Right lung (tissue), 10 donors: ENCODE results near the gene NANS. TPM values are rescaled to one million over a fixed set of nuclear protein-coding genes. Genes with fewer than 3 reads are reported as not detected.
"Not testable (repeated sequence)": the region's sequence is repeated elsewhere in the genome, so short reads cannot be mapped to it uniquely, and the experiment has no call there.

Source experiments
- DNase-seq, 2 donors: peaks; one replicate each; pipeline ENCODE4 v3.0.0-alpha.2; 2013
- long read RNA-seq, 8 donors: transcript quantifications; one replicate each; lab custom pipeline, GENCODE V29; 2026
- polyA plus RNA-seq, 5 donors: library from polyadenylated mRNA; unstranded; fragments of 120-200 nt; gene quantifications; one replicate each; pipeline versions ENCODE4 v1.2.1 to v1.2.3, GENCODE V29; 2013; ENCODE audit warnings: inconsistent platforms in 1 of 5, low replicate concordance in 1 of 5; ENCODE audit not compliant: insufficient read length in 5 of 5, insufficient read depth in 1 of 5

The NANS gene, protein sequence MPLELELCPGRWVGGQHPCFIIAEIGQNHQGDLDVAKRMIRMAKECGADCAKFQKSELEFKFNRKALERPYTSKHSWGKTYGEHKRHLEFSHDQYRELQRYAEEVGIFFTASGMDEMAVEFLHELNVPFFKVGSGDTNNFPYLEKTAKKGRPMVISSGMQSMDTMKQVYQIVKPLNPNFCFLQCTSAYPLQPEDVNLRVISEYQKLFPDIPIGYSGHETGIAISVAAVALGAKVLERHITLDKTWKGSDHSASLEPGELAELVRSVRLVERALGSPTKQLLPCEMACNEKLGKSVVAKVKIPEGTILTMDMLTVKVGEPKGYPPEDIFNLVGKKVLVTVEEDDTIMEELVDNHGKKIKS
- 10 to 100 TPM; 36.5 to 53.0 (median 39.9) TPM for polyA plus RNA-seq
- long read RNA-seq, donor 1, transcript NANS-201 (6 exons, 1,170 nt): major isoform, 26 of 39 reads
- long read RNA-seq, donor 1, partial matches to known transcripts: 13 of 39 reads
- long read RNA-seq, donor 1, other reads (novel, unspliced or antisense): 0 of 39 reads
- long read RNA-seq, donor 2, transcript NANS-201 (6 exons, 1,170 nt): major isoform, 13 of 13 reads
- long read RNA-seq, donor 2, partial matches to known transcripts: 0 of 13 reads
- long read RNA-seq, donor 2, other reads (novel, unspliced or antisense): 0 of 13 reads
- long read RNA-seq, donor 3, transcript NANS-201 (6 exons, 1,170 nt): major isoform, 14 of 16 reads
- long read RNA-seq, donor 3, partial matches to known transcripts: 0 of 16 reads
- long read RNA-seq, donor 3, other reads (novel, unspliced or antisense): 0 of 16 reads
- long read RNA-seq, donor 4, transcript NANS-201 (6 exons, 1,170 nt): major isoform, 16 of 22 reads
- long read RNA-seq, donor 4, partial matches to known transcripts: 6 of 22 reads
- long read RNA-seq, donor 4, other reads (novel, unspliced or antisense): 0 of 22 reads
- long read RNA-seq, donor 5, transcript NANS-201 (6 exons, 1,170 nt): major isoform, 27 of 53 reads
- long read RNA-seq, donor 5, partial matches to known transcripts: 22 of 53 reads
- long read RNA-seq, donor 5, other reads (novel, unspliced or antisense): 0 of 53 reads
- long read RNA-seq, donor 6, transcript NANS-201 (6 exons, 1,170 nt): major isoform, 18 of 47 reads
- long read RNA-seq, donor 6, partial matches to known transcripts: 26 of 47 reads
- long read RNA-seq, donor 6, other reads (novel, unspliced or antisense): 0 of 47 reads
- long read RNA-seq, donor 7, transcript NANS-201 (6 exons, 1,170 nt): major isoform, 17 of 25 reads
- long read RNA-seq, donor 7, partial matches to known transcripts: 7 of 25 reads
- long read RNA-seq, donor 7, other reads (novel, unspliced or antisense): 0 of 25 reads
- long read RNA-seq, donor 8, transcript NANS-201 (6 exons, 1,170 nt): major isoform, 7 of 7 reads
- long read RNA-seq, donor 8, partial matches to known transcripts: 0 of 7 reads
- long read RNA-seq, donor 8, other reads (novel, unspliced or antisense): 0 of 7 reads

DNA sequence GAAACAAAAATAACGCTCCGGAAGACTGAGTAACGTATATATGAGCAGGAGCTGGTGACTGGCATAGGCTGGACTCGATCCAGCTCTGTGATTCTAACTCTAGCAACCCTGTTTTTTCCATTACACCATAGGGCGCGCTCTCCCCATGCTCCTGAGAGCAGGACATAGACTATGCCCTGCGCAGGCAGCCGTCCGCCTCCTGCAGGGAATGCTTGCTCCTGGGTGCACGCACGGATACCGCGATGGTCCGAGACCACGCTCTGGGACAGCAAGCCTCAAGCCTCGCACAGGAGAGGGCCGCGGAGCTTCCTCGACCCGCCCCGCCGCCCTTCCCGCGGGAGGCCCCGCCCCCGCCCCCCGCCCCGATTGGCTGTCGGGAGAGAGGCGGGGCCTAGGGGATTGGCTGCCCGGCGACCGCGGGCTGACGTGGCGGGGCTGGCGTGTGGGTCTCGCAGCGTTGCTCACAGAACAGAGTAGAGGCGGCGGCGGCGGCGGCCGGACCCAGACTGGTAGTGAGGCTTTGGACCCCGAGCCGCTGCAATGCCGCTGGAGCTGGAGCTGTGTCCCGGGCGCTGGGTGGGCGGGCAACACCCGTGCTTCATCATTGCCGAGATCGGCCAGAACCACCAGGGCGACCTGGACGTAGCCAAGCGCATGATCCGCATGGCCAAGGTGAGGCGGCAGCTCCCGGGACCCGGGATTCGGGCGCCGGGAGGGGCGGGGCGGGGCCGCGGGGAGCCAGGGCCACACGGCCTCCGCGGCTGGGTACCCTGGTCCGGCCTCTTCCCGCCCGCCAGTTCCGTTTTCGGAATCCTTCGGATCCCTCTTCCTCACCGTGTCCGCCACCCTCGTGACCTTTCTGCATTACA lies at the start of gene NANS:
Gene NANS, plus strand, starts transcription at position 464 of the 869 bp plus-strand sequence. Its CDS starts 77 bp downstream, at position 541.
- DNase-seq: peak; percentile 86 to 88

DNA sequence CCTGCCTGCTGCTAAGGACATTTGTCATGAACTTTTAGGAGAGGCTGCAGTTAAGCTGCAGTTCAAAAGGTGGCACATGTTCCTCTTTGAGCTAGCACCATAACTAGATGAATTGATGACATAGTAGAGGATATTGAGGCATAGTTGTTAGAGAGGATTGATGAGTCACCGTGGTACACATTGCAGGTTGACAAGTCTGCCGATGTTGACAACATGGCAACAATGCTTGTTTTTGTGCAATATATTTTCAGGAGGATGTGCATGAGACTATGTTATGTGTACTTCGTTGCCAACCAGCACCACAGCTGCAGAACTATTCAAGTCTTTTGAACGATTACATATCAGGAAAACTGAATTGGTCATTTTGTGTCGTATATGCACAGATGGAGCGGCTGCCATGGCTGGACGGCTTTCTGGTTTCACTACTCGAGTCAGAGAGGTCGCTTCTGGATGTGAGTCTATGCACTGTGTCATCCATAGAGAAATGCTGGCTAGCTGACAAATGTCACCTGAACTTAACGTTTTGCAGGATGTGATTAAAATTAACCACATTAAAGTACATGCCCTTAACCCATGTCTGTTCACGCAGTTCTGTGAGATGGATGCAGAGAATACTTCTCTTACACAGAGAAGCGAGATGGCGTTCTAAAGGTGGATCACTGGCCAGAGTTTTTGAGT lies 49.1 kb upstream of the NANS start:
- DNase-seq: no peak

DNA sequence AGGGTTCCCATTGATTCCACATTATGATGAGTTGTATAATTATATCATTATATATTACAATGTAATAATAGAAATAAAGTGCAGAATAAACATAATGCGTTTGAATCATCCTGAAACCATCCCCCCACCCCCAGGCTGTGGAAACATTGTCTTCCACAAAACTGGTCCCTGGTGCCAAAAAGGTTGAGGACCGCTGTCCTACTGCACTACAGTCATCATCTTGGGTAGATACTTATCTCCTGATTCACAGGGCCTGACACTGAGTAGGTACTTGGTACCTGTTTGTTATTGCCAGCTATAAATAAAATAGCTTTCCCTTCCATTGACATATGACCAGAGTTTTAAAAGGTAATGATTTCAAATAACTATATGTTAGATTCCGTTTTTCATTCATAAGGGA lies 47.8 kb upstream of the NANS start:
- DNase-seq: no peak

DNA sequence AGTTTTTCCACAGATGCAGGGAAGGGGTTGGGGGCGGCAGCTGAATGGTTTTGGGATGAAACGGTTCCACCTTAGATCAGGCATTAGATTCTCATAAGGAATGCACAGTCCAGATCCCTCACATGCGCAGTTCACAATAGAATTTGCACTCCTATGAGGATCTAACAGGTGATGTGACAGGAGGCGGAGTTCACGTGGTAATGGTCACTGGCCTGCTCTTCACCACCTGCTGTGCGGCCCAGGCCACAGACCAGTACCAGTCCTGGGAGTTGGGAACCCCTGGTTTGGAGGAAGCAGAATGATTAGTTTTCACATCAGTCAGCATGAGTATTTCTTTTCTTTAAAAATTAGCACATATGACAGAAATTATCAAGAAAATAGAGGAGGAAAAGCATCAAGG lies 47.1 kb upstream of the NANS start:
- DNase-seq: no peak

DNA sequence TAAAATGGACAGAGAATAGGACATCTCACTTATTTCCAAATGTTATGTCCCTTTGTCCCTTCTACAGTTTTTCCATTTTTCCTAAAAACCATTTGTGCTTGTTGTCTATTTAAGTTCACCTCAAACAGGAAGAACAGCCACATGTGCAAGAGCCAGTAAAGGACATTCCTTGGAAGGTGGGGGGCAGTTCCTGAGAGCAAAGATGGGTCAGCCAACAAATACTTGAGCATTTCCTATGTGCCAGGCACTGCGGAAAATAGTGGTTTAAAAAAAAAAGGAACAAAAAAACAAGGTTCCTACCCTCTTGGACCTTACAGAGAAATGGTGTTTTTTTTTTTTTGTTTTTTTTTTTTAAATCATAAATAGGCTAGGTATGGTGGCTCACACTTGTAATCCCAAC lies 46.6 kb upstream of the NANS start:
- no peak for DNase-seq

DNA sequence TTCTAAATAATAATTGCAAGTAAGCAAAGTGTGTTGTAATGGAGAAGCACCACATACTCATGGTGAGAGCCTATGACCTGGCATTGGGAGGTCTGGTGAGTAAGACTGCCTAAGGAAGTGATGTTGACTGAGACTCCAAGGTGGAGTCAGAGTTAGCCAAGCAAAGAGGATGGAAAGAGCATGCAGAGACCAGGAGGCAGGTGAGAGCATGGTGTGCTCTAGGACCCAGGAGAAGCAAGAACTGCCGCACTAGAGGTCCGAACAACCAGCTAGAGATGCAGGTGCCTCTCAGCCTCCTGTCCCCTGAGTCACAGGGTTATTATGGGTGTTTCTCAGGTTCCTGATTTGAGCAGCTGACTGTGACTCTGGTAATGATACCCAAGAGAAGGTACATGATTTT lies 46.1 kb upstream of the NANS start:
- DNase-seq: no peak

DNA sequence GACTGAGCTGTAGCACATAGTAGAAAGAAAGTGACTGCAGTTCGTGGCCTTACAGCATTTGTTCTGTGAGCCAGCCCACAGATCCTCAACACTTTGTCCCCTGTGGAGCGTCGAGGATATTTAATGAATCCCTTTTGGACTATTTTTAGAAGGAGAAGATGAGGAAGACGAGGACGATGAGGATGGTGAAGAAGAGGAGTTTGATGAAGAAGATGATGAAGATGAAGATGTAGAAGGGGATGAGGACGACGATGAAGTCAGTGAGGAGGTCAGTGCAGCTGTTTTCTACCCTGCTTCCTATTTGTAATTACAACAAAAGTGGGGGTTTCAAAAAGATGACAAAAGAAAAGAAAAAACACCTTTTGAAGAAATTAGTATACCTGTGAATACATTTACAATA lies 45.4 kb upstream of the NANS start:
- no peak for DNase-seq

DNA sequence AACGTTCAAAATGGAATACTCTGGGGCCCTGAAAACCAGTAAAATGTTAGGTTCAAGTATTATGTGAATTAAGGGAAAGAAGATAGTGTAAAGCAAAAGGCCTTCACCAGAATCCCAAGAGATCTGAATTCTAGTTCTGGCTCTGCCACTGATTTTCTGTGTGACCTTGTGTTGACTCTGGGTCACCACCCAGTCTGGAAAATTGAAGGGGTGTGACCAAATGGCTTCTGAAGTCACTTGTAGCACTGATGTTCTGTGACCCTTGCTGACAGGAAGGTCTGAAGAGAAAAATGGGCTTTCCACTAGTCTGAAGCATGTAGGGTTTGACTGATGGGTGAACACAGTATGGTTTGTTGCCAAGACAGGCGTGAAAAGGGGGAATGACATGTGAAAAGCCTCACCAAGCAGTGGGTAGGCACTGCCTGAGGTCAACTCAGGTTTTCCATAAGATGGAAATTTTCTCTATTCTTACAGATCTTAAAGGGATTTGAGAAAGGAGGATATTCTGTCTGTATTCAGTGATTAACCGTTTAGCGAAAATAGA lies 40.3 kb upstream of the NANS start:
- no peak for DNase-seq

DNA sequence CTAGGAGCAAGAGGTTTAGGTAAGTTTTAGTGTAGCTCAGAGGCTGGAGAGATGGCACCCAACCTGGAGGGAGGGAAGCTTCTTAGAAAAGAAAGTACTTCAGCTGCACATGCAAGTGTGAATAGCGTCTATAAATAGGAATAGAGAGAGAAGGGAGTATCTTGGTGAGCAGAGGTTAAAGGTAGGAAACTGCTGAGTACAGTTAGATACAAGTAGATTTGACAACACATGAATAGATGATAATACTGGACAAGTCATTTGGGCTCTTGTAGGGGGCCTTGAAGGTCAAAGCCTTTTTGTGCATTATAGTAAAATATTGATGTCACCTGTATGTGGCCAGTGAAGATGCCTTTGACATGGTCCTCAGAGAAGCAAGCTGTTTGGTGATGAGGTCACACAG lies 39.2 kb upstream of the NANS start:
- DNase-seq: no peak

DNA sequence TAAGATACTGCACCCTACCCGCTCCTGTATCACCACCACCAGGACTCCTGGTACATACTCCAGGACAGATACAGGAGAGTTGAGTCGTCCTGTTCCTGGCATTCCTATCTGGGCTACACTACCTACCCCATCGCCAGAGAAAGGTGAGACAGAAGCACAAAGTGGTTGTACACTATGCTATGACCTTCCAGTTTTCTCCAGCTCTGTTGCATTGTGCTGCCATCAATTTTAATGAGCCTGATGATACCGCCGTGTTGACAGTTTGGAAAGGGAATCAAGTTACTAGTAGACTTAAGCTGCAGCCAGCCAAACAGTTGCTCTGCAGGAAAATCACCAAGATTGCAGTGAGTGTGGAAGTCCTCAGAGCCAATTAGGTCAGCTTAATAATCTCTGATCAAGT lies 38.2 kb upstream of the NANS start:
- no peak for DNase-seq

DNA sequence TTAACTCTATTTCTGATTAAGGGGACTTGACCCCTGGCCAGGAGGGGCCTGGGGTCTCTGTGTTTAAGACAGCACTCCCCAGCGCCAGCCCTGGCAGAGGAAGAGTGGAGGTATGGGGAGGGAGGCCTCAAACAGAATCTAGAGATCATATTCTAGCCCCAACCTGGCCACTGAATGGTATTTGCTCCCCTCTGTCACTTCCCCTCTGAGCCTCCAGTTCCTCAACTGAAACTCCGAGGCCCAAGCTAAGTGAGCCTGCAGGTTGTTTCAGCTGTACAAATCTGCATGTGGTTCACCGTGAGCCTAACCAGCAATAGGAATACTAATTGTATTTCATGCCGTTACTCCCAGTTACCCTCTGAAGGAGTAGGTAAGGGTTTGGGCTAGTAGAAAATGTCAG lies 37.4 kb upstream of the NANS start:
- no peak for DNase-seq

DNA sequence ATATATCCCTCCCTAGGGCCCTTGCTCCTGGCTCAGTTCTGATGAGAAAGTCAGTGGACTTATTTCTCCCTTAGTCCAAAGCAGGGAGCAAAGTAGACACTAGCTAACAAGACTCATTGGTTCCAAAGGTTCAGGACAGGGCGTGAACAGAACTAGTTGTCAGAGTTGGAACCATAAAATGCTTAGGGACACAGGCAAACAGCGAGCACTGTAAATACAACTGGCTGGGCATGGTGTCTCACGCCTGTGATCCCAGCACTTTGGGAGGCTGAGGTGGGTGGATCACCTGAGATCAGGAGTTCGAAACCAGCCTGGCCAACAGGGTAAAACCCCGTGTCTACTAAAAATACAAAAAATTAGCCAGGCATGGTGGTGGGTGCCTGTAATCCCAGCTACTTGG lies 36.7 kb upstream of the NANS start:
- DNase-seq: not testable (repeated sequence)

DNA sequence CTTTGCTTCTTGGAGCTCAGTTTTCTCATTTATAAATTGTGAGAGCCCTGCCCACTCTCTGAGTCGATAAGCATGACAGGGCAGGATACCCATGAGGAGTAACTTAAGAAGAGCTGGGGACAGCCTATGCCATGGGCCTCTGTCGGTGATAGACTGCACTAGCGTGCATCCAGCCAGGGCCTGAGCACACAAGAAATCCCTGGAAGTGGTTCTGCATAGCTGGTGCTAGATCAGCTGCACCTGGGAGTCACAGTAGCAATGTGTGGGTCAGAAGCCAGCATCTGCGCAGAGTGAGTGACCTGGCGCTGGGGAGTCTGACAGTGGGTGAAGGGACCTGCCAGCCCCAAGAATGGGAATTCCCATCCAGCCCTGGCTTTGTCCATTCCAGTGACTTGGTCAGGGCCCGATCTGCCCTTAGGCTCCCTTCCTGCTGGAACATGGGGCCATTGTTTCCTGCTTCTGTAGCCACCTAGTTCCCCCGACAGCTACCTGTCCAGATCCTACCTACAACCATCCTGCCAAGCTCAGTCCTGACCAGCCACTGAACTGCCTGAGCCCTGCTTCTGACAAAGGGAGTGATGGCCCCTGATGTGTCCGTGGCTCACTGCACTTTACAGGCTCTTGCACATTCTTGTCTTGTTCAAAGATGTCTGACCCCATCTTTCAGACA lies 35.9 kb upstream of the NANS start:
- DNase-seq: no peak

DNA sequence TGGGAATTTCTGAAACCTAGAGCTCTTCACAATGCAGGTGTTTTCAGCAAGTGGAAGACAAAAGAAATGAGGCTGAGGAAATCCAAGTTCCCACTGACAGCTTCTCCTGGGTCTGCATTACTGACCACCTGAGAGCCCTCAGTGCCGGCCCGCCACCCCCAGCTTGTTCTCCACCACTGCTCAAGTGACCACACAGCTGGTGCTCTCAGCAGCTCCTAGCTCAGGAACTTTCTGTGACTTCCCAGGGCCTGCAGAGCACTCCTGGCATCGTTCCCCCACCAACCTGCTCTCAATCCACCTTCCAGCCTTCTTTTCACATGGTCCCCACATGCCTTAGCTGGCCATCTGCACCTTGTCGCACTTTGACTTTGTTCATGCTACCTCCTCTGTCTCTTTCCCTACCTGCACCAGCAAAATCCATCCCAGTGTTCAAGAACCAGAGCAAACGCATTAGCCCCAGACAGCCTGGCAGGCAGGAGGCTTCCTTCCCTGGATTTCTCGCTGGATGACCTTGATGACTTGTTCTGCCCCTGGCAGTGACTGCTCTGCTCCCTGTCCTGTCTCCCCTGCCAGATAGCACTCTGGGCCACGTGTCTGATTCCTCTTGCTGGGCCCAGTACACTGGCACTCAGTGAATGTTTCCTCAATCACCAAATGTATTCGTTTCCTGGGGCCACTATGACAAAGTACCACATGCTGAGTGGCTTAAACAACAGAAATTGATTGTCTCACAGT lies 35.1 kb upstream of the NANS start:
- no peak for DNase-seq

DNA sequence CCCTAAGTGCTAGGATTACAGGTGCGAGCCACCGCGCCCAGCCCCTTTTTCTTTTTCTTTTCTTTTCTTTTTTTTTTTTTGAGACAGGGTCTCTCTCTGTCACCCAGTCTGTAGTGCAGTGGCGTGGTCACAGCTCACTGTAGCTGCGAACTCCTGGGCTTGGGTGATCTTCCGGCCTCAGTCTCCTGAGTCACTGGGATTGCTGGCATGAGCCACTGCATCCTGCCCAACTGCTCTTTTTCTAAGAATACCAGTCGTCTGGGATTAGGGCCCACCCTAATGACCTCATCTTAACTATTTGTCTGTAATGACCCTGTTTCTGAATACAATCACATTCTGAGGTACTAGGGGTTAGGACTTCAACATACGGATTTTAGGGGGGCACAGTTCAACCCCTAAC lies 34.1 kb upstream of the NANS start:
- no peak for DNase-seq

DNA sequence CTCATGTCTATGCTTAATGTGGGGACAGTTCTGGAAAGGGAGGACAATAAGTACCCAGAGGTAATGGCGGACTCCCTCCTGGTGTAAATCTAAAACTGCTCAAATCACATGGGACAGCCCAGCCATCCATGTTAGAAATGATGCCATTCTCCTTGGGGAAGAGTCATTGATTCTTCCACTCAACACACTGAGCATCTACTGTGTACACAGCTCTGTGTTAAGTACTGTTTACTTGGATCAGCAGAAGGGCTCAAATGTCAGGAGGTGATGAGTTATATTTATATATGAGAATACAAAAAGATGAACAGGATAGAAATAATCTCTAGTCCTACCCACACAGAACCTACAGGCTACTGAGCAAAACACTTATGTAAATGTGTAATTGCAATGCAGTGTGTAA lies 31.8 kb upstream of the NANS start:
- no peak for DNase-seq

DNA sequence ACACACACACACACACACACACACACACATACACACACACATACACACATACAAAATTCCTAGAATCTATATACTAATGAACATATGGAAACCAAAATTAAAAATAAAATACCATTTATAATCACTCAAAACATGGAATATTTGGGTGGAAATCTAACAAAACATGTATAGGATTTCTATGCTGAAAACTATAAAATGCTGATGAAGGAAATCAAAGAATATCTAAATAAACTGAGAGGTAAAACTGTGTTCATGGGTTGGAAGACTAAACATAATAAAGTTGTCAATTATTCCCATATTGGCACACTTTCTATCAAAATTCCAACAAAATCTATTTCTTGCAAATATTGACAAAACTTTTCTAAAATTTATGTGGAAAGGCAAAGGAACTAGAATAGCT lies 25.4 kb upstream of the NANS start:
- no peak for DNase-seq

DNA sequence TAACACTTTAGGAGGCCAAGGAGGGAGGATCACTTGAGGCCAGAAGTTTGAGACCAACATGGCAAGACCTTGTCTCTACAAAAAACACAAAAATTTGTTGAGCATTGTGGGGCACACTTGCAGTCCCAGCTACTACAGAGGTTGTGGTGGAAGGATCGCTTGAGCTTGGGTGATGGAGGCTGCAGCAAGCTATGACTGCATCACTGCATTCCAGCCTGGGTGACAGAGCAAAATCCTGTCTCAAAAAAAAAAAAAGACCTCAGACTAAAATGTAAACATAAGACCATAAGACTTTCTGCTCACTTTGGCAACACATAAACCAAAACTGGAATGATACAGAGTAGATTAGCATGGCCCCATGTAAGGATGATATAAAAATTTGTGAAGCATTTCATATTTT lies 24.6 kb upstream of the NANS start:
- no peak for DNase-seq
